ENCODE results near the gene RNF115.
"Not testable (repeated sequence)": the region's sequence is repeated elsewhere in the genome, so short reads cannot be mapped to it uniquely, and the experiment has no call there.

RNF115 gene

DNA sequence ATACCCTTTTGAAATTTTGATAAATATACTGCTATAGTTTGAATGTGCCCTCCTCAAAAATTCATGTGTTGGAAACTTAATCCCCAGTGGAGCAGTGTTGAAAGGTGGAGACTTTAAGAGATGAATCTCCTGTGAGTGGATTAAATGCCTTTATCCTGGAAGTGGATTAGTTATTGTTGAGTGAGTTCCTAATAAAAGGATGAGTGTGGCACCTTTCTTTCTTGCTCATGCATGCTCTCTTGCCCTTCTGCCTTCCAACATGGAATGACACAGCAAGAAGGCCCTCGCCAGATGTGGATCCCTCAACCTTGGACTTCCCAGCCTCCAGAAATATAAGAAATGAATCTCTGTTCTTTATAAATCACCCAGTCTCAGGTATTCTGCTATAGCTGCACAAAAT is 52.8 kb downstream of the RNF115 start:
- no peak for DNase-seq

DNA sequence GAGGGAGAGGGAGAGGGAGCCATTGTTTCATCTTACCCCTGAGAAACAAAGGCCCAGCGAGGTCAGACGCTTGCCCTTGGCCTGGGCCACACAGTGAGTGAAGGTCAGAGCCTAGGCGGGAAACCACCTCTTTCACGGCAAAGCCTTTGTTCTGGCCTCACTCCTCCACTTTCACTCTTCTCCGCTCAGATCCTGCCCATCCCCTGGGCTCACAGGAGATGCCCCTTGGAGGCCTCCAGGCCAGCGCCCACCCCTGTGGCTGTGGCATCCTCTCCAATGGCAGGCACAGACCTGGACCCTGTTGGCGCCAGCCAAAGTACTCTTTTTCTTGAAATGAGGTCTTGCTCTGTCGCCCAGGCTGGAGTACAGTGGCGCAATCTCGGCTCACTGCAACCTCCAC is 55.9 kb downstream of the RNF115 start:
- not testable (repeated sequence) for DNase-seq

DNA sequence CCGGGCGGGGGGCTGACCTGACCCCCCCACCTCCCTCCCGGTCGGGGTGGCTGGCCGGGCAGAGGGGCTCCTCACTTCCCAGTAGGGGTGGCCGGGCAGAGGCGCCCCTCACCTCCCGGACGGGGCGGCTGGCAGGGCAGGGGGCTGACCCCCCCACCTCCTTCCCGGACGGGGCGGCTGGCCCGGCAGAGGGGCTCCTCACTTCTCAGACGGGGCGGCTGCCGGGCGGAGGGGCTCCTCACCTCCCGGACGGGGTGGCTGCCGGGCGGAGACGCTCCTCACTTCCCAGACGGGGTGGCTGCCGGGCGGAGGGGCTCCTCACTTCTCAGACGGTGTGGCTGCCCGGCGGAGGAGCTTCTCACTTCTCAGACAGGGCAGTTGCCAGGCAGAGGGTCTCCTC is 57.0 kb downstream of the RNF115 start:
- not testable (repeated sequence) for DNase-seq

DNA sequence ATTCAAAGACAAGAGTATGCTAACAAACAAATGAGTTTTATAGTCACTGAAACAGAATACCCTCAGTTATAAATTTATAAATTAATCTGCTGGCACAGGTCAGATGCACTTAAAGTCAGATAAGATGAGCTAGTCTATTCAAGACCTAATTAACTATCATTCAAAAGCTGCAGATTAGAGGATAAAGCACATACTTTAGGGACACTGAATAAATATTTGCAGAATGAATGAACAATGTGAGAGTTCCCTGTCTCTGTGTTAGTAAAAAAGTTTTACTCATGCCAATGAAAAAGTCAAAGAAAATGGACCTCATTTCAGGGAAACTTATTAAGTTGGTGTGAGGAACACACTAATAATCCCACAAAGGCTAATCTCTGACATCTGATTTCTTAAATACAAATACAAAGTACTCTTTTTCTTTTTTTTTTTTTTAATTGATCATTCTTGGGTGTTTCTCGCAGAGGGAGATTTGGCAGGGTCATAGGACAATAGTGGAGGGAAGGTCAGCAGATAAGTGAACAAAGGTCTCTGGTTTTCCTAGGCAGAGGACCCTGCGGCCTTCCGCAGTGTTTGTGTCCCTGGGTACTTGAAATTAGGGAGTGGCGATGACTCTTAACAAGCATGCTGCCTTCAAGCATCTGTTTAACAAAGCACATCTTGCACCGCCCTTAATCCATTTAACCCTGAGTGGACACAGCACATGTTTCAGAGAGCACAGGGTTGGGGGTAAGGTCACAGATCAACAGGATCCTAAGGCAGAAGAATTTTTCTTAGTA is 58.1 kb downstream of the RNF115 start:
- DNase-seq = not testable (repeated sequence)

DNA sequence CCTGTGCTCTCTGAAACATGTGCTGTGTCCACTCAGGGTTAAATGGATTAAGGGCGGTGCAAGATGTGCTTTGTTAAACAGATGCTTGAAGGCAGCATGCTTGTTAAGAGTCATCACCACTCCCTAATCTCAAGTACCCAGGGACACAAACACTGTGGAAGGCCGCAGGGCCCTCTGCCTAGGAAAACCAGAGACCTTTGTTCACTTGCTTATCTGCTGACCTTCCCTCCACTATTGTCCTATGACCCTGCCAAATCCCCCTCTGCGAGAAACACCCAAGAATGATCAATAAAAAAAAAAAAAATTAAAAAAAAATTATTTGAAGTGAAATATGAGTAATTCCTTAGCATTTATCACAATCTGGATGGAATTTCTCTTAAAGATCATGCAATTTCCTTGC is 58.8 kb downstream of the RNF115 start:
- not testable (repeated sequence) for DNase-seq

DNA sequence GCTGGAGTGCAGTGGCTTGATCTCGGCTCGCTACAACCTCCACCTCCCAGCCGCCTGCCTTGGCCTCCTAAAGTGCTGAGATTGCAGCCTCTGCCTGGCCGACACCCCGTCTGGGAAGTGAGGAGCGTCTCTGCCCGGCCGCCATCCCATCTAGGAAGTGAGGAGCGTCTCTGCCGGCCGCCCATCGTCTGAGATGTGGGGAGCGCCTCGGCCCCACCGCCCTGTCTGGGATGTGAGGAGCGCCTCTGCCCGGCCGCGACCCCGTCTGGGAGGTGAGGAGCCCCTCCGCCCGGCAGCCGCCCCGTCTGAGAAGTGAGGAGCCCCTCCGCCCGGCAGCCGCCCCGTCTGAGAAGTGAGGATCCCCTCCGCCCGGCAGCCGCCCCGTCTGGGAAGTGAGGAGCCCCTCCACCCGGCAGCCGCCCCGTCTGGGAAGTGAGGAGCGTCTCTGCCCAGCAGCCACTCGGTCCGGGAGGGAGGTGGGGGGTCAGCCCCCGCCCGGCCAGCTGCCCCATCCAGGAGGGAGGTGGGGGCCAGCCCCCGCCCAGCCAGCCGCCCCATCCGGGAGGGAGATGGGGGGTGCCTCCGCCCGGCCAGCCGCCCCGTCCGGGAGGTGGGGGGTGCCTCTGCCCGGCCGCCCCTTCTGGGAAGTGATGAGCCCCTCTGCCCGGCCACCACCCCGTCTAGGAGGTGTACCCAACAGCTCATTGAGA is 59.5 kb downstream of the RNF115 start:
- DNase-seq = not testable (repeated sequence)

DNA sequence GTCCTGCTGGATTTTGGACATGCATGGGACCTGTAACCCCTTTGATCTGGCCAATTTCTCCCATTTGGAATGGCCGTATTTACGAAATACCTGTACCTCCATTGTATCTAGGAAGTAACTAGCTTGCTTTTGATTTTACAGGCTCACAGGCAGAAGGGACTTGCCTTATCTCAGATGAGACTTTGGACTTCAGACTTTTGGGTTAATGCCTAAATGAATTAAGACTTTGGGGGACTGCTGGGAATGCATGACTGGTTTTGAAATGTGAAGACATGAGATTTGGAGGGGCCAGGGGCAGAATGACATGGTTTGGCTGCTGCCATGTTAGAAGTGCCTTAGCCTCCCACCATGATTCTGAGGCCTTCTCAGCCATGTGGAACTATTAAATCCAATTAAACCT is 61.9 kb downstream of the RNF115 start:
- DNase-seq = not testable (repeated sequence)

DNA sequence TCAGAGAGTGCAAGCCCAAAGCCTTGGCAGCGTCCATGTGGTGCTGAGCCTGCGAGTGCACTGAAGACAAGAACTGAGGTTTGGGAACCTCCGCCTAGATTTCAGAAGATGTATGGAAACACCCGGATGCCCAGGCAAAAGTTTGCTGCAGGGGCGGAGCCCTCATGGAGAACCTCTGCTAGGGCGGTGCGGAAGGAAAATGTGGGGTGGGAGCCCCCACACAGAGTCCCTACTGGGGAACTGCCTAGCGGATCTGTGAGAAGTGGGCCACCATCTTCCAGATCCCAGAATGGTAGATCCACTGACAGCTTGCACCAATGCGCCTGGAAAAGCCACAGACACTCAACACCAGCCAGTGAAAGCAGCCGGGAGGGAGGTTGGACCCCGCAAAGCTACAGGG is 62.4 kb downstream of the RNF115 start:
- not testable (repeated sequence) for DNase-seq

DNA sequence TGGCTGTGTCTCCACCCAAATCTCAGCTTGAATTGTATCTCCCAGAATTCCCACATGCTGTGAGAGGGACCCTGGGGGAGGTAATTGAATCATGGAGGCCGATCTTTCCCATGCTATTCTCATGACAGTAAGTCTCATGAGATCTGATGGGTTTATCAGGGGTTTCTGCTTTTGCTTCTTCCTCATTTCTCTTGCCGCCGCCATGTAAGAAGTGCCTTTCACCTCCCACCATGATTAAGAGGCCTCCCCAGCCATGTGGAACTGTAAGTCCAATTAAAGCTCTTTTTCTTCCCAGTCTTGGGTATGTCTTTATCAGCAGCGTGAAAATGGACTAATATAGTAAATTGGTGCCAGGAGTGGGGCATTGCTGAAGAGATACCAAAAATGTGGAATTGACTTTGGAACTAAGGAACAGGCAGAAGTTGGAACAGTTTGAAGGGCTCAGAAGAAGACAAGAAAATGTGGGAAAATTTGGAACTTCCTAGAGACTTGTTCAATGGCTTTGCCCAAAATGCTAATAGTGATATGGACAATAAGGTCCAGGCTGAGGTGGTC is 63.4 kb downstream of the RNF115 start:
- not testable (repeated sequence) for DNase-seq

DNA sequence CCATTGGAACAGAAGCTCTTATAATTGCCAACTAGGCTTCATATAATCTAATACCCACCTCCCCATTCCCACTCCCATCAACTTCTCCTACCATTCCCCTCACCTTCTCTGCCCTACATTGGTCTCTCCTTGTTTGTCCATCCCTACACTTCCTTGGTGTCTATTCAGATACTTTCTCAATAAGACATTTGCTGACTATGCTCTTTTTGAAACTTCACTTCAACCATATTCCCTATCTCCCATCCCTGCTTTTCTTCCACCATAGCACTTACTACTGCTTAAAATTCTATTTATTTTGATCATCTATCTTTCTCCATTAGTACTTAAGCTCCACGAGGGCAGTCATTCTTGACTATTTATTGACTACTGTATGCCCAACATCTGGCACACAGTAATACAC is 64.2 kb downstream of the RNF115 start:
- DNase-seq = no peak

DNA sequence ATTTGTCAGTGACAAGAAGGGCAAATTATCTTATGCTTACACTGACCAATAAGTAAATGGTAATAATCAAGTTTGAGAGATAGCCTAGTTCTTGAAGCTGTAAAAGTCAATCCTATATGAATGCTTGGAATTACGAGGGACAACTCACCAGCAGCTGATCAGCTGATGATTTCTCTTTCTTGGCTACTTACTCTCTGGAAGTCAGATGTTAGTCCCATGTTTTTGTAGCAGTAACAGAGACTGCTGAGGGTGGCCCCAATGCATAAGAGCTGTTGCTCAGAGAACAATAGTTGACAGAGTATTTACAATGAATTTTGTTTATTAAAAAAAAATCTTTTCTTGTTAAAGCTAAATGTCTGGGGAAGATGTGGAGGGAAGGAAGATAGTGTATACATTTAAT is 65.3 kb downstream of the RNF115 start:
- DNase-seq = no peak

DNA sequence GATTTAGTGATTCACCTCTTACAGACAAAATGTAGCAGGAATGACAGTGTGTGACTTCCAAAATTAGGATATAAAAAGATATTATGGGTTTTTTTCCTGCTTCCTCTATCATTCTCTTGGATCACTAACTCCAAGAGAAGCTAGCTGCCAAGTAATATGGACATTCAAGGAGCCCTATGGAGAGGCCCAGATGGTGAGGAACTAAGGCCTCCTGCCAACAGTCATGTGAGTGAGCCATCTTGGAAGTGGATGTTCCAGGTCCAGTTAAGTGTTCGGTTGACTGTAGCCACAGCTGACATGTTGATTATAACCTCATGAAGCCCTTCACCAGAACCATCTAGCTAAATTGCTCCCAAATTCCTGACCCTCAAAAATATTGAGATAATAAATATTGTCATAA is 65.8 kb downstream of the RNF115 start:
- no peak for DNase-seq

DNA sequence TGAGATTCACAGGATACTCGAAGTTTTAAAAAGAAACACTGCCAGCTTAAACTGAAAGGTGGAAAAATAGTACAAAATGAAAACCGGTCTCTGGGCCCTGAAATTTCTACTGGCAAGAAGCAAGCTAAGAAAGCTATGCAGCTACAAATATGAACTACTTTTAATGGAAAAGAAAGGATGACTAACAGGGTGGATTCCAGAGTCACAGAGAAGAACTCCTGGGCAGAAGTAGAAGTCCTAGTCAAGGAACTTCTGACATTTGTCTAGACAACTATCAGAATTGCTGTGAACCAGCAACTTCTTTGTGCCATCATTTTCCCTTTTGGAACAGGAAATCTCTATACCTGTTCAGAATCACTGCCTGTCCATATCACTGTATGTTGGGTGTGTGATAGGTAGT is 66.5 kb downstream of the RNF115 start:
- no peak for DNase-seq

DNA sequence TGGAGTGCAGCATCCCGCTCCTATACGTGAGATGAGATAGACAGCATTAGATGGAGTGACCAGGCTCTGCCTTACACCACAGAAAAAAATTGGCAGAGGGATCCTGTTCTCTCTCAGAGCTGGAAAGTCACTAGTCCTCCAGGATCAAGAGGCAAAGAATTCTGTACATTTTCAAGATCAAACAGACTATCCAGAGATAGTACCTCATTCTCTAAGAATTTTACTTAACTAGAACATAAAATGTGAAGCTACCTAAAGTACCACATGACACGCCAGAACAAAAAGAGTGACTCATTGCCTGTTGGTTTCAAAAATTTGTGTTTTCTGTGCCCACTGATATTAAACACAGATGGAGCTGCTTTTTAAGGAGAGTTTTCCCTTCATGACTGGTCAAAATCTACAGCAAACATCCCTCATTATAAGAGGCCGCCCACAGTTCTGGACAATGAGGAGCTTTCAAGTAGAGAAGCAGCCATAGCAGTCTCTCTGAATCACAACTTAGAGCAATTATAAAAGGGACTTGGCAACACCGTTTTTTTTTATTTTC is 72.3 kb downstream of the RNF115 start:
- DNase-seq = no peak

DNA sequence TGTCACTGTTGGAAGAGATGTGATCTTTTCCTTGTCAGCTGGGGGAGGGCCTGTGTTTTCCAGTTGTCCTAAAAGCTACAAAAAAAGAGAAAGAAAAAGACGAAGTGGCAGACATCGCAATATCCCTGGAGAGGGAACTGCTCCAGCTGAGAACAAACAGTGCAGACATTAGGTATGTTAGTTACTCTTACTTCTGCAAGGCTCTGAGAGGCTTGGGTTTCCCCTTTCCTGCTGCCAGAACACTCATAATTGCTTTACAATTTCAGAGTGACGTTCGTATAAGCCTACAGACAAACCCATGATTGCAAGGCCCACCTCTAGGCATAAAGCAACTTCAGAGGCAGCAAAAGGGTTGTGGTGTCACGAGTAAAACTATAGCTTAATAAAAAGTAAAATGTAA is 73.5 kb downstream of the RNF115 start:
- DNase-seq = no peak

DNA sequence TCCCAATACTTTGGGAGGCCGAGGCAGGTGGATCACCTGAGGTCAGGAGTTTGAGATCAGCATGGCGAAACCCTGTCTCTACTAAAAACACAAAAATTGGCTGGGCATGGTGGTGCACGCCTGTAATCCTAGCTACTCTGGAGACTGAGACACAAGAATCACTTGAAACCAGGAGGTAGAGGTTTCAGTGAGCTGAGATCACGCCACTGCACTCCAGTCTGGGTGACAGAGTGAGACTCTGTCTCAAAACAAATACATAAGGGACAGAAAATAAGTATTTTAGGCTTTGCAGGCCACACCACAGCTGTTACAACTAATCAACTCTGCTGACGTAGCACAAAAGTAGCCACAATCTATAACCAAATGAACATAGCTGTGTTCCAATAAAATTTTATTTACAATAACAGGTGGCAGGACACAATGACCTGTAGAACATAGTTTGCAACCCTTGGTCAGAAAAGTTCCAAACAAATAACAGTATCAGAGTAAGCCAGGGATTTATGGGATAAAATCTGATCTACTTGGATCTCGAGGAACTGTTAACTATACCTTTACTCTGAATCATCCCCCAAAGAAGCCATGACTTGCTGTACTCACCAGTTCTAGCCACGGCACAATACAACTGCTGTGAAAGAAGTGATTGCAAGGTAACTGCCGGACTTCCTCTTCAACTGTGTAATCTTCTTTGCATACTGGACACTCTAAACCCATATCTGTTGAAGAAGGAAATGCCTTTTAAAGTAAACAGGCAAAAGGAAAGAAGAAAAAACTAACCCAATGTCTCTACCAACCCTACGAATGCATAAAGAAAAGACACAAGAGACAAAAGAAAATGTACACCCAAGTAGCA is 76.3 kb downstream of the RNF115 start:
- no peak for DNase-seq

DNA sequence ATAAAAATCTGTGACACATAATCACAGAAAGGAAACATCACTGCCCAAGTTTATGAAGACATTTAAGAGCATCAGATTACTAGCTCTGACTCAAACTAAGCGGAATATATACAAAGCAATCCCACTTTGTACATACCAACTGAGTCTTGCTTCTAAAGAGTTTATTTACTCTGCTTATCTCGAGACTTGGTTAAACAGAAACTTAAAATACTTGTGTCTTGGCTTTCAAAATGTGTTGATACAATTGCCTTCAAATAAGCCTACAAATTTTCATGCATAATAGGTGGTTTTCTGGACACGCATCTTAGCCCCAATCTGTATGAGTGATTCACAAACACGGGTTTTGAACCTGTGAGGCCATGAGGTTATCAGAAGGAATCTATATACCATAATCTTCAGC is 83.6 kb downstream of the RNF115 start:
- DNase-seq = no peak

DNA sequence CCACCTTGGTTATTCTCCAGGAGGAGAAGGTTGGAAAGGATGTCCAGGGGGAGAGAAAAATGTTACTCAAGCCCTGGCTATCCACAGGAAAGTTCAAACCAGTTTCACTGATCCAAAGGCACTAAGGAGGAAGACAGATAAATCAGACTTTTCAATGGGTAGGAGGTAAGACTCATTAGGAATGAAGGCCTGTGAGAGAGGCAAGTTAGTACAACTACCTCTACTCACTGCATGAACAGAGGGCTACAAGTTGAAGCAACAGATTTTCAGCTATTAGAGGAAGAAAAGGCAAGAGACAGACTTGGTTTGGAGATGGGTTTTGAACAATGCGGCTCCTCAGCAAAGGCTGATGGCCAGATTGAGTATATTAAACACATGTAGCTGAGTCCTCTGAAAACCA is 87.7 kb downstream of the RNF115 start:
- DNase-seq = no peak

DNA sequence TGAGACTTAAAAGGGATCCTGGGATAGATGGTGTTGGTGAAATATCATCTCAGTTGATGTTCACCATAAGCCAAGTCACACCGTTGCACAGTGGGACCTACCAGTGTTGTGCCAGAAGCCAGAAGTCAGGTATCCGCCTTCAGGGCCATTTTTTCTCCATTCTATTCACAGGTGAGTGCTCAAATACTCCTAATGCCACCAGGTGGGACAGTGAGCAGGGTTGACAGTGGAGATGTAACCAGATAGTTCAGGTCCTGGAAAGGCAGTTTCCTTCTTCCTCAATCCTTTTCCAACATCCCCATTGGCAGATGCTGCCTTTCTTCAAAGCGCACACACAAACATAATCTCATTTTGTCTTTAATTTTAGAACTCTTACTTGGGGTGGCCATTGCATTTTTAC is 93.0 kb downstream of the RNF115 start:
- no peak for DNase-seq

DNA sequence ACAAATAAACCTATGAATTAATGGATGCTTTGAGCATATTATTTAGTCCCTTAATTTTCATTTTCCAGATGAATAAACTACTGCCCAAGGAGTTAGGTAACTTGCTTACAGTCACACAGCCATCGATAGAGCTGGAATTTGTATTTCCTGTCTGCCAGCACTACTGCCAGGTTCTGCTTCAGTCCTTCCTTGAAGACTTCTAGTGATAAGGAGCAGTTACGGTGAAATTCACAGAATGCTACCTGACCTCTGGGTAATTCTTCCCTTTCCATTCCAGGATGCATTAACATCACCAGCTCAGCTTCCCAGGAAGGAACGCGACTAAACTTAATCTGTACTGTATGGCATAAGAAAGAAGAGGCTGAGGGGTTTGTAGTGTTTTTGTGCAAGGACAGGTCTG is 93.4 kb downstream of the RNF115 start:
- DNase-seq = no peak

DNA sequence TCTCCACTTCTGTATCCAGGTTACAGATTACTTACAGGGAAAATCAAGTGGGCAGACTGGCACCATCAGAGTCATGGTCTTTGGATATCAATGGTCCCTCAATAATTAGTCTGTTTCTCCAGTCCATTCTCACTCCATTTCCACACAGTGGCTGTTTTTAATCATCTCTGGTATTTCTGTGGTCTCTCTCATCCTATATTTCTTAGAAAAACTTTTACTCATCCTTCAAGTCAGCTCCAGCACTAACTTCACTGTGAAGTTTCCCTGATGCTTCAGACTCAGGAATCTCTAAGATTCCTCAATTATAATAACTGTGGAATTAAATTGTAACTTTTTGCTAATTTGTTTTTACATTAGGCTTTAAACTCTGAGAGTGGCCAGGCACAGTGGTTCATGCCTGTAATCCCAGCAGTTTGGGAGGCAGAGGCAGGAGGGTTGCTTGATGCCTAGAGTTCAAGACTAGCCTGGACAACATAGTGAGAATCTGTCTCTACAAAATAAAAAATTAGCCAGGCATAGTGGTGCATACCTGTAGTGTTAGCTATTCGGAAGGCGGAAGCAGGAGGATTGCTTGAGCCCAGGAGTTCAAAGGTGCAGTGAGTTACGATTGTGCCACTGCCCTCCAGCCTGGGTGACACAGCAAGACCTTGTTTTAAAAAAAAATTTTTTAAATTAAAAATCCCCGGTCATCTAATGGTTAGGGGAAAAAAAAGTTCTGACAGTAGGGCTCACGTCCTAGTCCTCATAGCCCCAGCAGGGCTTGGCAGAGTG is 94.0 kb downstream of the RNF115 start:
- no peak for DNase-seq

DNA sequence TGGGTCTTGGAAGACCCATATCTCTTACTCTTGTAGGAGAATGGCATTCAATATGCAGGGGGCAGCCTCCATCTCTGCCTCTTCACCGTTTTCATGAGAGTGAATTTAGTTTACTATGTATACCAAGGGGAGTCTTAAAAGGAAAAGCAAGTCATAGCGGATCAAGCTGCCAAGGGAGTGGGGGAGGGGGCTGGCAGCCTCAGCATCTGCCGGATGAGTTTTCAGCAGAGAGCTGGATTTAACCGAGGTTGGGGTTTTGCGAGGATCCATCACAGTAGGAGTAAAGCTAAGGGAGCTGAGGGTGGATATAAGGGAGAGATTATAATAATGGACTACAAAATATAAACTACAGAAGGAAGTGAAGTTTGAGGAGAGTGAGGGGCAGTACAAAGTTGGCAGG is 94.7 kb downstream of the RNF115 start:
- no peak for DNase-seq

Data from activated CD4-positive, alpha-beta T cell treated with anti-CD3 and anti-CD28 coated beads for 4 hours (primary cell).